ENCODE data around the gene SMYD3.

SMYD3 gene

DNA sequence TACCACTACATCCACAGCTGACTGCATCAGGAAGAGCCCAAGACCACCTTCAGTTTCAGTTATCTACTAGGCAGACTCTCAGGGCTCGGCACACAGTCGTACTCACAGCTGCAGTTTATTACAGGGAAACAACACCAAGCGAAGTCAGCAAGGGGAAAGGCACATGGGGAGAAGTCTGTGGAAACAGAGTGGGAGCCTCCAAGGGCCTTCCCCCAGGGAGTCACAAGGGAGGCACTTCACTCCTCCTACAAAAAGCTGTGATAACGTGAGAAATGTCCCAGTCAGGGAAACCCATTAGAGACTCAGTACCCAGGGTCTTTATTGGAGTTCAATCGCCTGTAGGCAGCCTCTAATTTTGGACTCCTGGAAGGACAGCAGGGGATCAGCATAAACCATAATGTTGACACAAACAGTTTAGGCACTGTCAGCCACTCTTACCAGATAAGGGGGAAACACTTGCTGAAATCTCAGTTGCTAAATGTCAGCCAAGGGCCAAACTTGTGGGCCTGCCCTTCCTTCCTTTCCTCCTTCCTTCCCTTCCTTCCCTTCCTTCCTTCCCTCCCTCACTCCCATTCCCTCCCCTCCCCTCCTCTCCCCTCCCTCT lies 444.0 kb downstream of the SMYD3 start:
- H3K4me3 ChIP-seq (ENCODE audit: low read depth, low read length) = no peak overlapping the region
- DNase-seq (ENCODE audit: low read depth) = no peak
- TF ChIP-seq, protein P1, sequence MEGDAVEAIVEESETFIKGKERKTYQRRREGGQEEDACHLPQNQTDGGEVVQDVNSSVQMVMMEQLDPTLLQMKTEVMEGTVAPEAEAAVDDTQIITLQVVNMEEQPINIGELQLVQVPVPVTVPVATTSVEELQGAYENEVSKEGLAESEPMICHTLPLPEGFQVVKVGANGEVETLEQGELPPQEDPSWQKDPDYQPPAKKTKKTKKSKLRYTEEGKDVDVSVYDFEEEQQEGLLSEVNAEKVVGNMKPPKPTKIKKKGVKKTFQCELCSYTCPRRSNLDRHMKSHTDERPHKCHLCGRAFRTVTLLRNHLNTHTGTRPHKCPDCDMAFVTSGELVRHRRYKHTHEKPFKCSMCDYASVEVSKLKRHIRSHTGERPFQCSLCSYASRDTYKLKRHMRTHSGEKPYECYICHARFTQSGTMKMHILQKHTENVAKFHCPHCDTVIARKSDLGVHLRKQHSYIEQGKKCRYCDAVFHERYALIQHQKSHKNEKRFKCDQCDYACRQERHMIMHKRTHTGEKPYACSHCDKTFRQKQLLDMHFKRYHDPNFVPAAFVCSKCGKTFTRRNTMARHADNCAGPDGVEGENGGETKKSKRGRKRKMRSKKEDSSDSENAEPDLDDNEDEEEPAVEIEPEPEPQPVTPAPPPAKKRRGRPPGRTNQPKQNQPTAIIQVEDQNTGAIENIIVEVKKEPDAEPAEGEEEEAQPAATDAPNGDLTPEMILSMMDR (IDR thresholded peaks at IDR 0.05; ENCODE audit: insufficient read depth, low read depth, low read length, missing control alignments) = no peak

DNA sequence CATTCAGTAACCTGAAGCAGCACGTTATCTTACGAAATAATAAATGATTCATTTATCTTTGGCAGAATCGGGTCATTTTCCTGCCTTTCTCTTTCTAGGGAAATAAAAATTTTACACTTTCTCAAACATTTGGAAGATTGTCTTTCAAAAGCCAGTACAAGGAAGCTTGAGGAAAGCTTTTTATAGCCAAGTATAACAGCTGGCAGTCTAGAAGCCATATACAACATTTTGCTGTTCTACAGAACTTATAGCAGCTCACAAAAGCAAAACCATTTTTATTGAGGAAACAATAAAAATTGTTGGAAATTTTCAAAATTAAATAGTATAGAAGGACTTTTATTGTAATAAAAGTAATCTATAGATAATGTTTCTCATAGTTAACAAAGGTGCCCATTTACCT lies 448.6 kb downstream of the SMYD3 start:
- TF ChIP-seq, protein P1 (IDR thresholded peaks at IDR 0.05; ENCODE audit: insufficient read depth, low read depth, low read length, missing control alignments) = no peak
- no peak for DNase-seq (ENCODE audit: low read depth)

DNA sequence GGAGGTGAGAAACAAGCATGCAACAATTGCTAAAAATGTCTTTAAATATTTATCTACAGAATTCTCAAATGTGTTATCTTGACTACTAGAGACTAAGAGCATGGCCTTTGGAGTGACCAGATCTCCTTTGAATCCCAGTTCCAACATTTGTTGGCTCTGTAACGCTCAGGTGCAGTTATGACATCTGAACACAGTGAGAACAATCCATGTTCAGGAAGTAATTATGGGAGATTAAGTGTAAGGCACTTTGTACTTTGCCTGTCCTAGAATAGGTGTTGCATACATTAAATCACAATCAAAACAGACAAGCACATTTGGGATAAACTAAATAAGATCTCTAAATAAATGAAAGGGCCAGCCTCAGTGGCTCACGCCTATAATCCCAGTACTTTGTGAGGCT lies 454.5 kb downstream of the SMYD3 start:
- no peak overlapping the region for H3K4me3 ChIP-seq (ENCODE audit: low read depth, low read length)
- DNase-seq (ENCODE audit: low read depth) = no peak
- TF ChIP-seq, protein P1 (IDR thresholded peaks at IDR 0.05; ENCODE audit: insufficient read depth, low read depth, low read length, missing control alignments) = no peak

More for the DNA sequence above, 448.6 kb downstream of the SMYD3 start:
- no peak overlapping the region for H3K4me3 ChIP-seq (ENCODE audit: low read depth, low read length)

DNA sequence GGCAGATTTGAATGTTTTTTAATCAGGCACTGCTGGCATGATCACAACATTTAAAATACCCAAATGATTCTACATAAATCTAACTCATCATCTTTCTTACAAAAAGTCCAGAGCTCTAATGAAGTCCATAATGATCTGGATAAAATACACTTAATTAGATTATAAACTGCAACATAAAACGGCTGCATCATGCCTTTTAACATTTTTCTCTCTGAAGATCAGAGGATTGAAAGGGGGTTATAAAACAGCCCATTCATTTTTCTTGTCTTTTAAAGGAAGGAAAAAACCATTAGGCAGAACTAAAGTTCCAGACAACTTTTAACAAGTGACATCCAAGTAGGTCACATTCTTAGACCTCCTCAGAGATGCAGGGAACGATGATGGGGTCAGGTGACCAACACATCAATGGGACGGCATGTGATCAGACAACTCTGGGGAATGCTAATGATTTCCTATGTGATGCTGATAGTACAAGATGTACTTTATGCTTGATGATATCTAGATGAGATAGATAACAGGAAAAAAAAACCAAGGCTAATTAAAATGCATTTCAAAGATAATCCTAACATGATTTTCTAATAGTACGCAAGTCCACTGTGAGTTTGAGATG lies 455.1 kb downstream of the SMYD3 start:
- H3K4me3 ChIP-seq (ENCODE audit: low read depth, low read length) = no peak overlapping the region
- DNase-seq (ENCODE audit: low read depth) = no peak
- TF ChIP-seq, protein P1 (IDR thresholded peaks at IDR 0.05; ENCODE audit: insufficient read depth, low read depth, low read length, missing control alignments) = no peak

DNA sequence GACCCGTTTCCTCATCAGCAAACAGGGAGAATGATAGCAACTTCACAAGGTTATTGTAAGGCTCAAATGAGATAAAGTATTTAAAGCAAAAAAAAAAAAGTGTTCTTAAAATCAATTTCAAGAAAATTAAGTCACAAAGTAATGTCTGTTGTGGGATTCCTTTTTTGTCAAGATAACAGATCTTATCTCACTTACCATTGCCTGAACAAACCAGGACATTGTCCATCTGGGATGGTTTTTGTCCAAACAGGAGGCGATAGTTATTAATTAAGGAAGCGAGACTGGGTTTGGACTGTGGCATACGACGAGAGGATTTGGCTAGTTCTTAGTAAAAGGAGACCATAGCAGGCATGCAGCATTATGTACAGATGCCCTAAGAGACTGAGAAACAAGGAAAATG lies 458.4 kb downstream of the SMYD3 start:
- H3K4me3 ChIP-seq (ENCODE audit: low read depth, low read length) = no peak overlapping the region
- TF ChIP-seq, protein P1 (IDR thresholded peaks at IDR 0.05; ENCODE audit: insufficient read depth, low read depth, low read length, missing control alignments) = no peak
- DNase-seq (ENCODE audit: low read depth) = no peak

DNA sequence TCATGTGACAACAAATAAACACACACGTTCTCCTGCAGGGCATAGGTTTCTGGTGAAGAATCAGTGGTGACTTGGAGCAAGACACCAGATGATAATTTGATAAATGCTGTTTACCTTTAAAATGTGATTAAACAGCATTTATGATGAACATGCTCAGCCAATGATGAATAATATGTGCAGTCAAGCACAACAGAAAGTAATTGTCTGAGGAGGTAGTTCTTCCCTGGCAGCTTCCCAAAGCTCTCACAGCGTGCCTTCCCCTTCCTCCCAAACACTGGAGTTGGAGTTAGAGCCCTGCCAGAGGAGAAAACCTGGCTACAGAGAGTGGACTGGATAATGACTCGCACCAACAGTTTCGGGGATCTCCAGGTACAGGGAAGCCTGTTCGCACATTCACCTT lies 463.5 kb downstream of the SMYD3 start:
- no peak for DNase-seq (ENCODE audit: low read depth)
- H3K4me3 ChIP-seq (ENCODE audit: low read depth, low read length) = no peak overlapping the region

More for the DNA sequence above, 463.5 kb downstream of the SMYD3 start:
- TF ChIP-seq, protein P1 (IDR thresholded peaks at IDR 0.05; ENCODE audit: insufficient read depth, low read depth, low read length, missing control alignments) = no peak
